NCI-H187 treated with DMSO at 0.1 percent for 48 hours (cell line): ENCODE results near the gene FBN2.

Source experiments
- DNase-seq: peaks from one replicate; lab custom pipeline; 2025; lab: John Stamatoyannopoulos, UW

FBN2 gene

DNA sequence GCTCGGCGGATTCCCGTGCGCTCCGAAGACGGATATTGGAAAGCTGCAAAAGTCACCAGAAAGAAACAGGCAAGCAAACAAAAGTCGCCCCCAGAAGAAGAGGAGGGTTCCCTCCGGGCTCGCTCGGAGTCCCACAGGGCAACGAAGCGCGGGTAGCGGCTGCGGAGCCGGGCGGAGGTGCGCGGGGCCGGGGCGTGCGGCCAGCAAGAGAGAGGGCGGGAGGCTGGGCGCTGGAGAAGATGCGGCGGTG, at the start of gene FBN2:
Gene FBN2 (minus strand): TSS at position 246 of the 250 bp plus-strand sequence. CDS start 642 bp downstream, outside the sequence.
- no peak for DNase-seq

GRCh38 chr5:128587275-128587674, 49.2 kb upstream of the FBN2 start:
- DNase-seq: no peak

DNA sequence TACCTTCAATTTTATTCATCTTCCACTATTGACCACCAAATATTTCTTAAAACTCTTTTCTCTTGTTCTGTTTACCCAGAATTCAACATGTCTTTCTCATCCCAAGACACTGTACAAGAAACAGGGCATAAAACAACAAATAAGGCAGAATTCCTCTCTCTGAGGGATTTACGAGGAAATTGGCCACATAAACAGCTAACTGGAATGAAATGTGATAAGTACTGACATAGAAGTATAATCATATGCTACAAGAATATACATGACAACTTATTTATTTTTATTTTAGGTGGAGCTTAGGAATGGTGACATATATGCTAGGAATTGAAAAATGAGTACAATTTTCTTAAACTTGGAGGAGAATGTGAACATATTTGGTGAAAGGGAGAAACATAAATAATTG, 48.8 kb upstream of the FBN2 start:
- DNase-seq: no peak

GRCh38 chr5:128579639-128580038, 41.6 kb upstream of the FBN2 start:
- DNase-seq: no peak

- no peak for DNase-seq
These were observed 41.0 kb upstream of the FBN2 start for GRCh38 chr5:128579093-128579492.

DNA sequence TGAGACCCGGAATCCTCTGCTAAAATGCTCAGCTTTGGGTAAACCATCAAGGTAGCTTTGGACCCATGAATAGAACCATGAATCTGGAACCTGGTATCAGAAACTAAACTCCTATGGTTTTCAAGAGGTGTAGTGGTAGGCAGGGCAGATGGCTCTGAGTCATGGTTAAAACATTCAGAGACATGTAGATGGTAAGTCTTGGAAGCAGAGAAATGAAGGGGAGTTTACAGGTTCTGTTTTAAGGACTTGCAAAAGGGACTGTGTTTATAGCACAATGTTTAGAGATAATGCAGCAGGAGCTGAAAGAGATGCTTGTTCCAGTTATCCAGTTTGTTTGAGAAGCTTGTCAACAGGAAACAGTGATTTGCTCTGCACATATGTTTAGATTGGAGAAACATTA, 36.0 kb upstream of the FBN2 start:
- DNase-seq: no peak

GRCh38 chr5:128572930-128573319, 34.9 kb upstream of the FBN2 start:
- no peak for DNase-seq

DNA sequence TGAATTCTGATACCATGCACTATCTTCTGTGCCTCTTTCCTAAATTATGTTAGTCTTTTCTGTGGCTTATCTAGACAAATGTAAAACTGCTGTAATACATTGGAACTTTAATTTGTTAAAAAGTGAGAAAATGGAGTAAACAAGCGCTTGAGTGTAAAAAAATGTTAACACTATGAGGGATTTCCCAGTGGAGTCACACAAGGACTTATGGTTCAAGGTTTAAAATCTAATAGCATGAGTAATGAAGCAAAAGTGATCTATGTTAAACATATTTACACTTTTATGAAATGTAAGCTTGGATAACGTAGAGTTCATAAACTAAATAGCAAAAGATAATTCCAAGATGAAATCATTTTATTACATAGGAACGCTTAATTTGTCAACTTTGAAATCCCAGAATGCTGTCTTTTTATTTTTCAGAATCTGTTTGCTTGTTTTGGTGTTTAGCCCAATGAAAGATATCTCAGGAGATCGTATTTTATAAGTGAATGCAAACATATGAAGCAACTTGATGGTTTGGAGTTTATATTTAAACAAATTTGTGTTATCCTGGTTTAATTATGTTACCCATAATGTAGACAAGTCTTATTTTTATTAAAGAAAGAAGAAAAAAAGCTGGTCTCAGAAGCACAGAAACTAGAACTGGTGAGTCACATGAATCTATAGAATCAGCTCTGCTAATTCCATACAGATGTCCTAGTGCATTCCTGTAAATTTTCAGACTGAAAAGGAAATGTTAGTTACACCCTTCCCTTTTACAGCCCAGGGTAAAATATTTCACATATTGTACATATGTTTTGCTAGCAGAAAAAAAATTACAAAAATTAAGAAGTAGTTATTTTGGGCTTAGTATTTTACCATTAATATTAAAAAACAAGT, 34.2 kb upstream of the FBN2 start:
- no peak for DNase-seq

- no peak for DNase-seq
These were observed 28.1 kb upstream of the FBN2 start for GRCh38 chr5:128566178-128566577.

GRCh38 chr5:128559300-128560297, 21.6 kb upstream of the FBN2 start:
- DNase-seq: no peak

DNA sequence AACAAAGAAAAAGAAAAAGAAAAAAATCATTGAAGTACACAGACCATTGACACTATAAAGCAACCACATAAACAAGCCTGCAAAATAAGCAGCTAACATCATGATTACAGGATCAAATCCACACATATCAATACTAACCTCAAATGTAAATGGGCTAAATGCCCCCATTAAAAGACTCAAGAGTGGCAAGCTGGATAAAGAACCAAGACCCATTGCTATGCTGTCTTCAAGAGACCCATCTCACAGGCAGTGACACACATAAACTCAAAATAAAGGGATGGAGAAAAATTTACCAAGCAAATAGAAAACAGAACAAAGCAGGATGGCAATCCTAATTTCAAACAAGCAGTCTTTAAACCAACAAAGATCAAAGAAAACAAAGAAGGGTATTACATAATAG, 15.7 kb upstream of the FBN2 start:
- no peak for DNase-seq

DNA sequence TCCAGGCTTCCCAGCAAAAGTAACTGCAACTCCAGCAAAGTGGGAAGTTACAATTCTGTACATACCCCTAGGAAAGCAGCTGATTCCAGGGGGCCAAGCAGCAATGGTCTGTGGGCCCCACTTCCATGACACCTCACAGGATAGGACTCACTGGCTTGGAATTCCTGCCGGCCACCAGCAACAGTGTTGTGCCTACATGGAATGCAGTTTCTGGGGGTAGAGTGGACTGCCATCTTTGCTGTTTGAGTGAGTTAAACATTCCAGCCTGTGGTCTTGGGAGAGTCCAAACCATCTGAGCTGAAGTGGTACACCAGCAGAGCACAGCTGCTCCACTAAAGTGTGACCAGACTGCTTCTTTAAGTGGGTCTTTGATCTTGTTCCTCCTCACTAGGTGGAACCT, 13.4 kb upstream of the FBN2 start:
- no peak for DNase-seq

- no peak for DNase-seq
These were observed 11.5 kb upstream of the FBN2 start for GRCh38 chr5:128549496-128549895.

GRCh38 chr5:128546658-128547281, 8.7 kb upstream of the FBN2 start:
- DNase-seq: no peak

DNA sequence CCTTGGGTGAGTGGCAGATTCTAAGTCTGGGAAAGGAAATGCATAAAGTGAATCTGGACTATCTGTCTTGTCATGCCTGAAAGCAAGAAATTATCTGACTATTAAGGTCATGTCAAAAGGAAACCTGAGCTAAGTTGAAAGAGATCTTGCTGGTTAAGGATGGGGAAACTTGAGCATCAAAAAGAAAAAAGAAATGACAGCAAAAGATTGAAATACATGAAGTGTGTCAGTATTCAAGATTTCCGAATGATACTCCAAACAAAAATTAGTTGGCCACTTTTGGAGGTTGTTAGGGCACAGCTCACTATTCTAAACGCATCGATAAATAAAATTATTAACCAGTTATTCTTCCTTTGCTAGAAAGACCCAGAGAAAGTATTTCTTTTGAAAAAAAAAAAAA, 3.3 kb upstream of the FBN2 start:
- no peak for DNase-seq

DNA sequence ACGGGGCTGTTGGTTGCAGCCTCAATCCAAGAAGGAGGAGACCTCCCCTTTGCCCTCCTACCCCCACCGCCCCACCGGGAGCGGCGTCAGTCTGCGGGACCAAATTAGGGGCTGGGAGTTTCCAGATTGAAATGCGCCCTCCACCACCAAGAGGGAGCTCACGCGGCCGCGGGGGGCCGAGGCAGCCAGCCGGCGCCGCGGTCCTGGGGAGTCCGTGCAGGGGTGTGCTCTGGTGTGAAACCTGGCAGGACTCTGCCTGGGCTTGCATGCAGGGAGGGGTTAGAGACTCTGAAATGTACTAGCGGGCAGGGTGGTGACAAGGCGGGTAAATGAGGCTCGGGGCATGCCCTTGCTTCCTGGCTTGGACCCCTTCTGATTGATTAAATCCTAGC, 989 bp upstream of the FBN2 start:
- no peak for DNase-seq

DNA sequence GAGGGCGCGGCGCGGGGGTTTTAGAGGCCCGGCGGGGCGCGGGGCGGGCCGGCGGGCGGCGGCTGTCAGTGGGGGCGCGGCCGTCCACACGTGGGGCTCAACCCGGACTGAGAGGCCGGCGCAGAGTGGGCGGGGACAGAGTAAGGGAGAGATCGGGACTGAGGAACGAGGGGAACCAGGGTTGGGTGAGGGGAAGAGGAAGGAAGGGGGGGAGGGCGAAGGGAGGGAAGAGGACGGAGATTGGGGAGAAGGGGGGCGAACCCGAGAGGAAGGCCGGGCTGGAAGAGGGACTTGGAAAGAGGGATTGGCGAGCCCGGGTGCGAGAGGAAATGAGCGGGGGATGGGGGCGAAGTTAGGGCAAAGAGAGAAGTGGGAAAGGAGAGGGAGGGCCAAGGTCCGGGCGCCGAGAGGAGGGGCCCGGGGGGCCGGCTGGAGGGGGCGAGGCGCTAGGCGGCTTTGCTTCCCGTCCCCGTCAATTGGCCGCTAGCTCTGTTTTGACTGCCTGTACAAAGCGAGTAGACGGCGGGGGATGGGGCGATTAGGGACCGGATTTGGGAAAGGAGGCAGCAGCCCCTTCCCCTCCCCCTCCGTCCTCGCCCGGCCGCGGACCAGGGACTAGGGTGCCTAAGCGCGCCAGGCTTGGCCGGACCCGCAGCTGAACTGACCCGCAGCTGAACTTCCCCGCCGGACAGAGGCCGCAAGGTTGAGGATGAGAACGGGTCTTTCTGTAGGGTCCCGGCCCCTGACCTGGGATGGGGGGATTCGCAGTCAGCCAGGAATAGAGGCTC, 399 bp upstream of the FBN2 start:
- DNase-seq: no peak

DNA sequence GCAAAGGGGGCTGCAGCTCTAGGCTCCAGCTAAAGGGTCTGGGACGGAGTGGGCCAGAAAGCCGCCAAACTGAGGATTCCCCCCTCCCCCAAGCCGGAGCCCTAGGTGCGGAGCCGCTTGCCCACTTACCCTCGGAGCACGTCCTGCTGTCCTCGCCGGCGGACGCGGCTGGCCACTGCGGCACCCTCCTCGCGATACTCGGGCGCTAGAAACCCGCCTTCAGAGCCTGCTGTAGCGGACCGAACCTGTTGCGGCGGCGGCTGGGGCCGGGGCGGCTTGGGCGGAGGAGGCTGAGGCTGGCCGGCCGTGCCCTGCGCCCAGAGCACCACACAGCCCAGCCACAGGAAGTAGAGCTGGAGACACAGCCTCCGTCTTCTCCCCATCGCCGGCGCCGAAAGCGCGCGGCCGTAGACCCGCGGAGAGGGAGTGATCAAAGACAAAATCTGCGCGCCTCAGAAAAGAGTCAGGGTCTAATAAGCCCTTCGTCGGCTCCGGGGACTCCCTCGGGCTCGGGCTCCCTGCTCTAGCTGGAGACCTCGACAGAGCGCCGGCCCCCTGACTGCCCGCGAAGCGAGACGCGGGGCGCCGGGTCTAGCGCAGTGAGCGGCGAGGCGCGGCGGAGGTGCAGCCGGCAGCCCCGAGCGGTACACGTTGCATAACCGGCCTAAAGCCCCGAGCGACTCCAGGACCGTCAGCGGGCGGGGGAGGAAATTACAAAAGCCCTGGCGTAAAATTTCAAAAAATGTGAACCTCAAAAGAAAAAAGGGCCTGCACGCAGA, 635 bp downstream of the FBN2 start:
- DNase-seq: no peak

- DNase-seq: no peak
These were observed 1.5 kb downstream of the FBN2 start for GRCh38 chr5:128536254-128537220.

DNA sequence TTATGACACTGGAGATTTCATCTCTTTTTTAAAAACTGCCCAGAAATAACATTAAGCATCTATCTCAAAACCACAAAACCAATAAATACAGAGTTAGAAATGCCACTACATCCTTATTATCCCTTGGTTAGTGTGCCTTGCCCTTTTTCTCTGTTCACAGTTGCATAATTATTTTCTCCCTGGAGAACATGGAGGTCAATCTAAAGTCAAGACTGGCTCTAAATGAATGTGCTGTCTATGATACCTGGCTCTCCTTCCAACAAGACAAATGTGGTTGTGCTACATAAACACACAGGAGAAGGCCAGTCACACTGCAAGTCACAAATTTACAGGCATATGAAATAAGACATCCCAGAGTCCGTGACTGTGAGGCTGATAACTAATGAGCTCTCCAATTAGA, 2.8 kb downstream of the FBN2 start:
- no peak for DNase-seq
